GM12874 (cell line): ENCODE data around the gene ABR.

ENCODE experiments used
- TF ChIP-seq, protein P1 (sequence below): IDR thresholded peaks from 2 replicates; pipeline ENCODE4 v1.5.1; 2011; ENCODE audit warnings: low read depth, mild to moderate bottlenecking, control low read depth, low read length, moderate library complexity; ENCODE audit not compliant: insufficient read depth

The ABR gene

DNA sequence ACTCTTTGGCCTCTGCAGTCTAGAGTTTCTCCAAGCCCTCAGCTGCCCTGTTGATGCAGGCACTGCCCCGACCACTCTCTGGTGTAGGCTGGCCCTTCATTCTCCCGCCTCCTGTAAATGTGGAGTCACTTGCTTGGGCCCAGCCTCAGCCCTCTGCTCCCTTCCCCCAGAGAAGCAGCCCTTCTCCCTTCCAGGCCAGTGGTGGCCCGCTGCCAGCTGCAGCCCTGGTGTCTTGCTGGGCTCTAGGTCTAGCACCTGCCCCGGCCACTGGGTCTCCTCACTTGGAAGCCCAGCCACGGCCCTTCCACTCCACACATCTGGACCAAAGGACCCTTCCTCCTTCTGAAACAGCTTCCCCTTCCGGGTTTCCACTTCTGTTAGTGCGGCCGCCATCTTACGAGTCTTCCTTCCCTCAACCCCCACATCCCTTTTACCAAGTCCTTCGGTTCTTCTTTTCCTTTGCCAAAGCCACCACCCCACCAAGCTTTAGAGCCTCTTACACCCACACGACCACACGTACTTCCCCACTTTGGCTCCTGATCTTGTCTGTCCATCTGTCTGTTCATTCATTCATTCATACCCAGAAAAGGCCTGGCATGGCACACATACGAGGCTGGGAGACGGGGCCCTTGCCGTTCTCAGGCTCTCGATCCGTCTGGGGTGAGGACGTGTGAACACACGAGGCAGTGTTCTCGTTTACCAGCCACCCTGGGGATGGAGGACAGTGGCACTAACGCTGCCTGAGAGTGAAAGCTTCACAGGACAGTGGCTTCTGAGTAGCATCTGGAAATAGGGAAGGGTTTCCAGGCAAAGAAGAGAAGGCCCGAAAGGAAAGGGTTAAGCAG, 68.0 kb downstream of the ABR start:
- TF ChIP-seq, protein P1, sequence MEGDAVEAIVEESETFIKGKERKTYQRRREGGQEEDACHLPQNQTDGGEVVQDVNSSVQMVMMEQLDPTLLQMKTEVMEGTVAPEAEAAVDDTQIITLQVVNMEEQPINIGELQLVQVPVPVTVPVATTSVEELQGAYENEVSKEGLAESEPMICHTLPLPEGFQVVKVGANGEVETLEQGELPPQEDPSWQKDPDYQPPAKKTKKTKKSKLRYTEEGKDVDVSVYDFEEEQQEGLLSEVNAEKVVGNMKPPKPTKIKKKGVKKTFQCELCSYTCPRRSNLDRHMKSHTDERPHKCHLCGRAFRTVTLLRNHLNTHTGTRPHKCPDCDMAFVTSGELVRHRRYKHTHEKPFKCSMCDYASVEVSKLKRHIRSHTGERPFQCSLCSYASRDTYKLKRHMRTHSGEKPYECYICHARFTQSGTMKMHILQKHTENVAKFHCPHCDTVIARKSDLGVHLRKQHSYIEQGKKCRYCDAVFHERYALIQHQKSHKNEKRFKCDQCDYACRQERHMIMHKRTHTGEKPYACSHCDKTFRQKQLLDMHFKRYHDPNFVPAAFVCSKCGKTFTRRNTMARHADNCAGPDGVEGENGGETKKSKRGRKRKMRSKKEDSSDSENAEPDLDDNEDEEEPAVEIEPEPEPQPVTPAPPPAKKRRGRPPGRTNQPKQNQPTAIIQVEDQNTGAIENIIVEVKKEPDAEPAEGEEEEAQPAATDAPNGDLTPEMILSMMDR, result no peak

DNA sequence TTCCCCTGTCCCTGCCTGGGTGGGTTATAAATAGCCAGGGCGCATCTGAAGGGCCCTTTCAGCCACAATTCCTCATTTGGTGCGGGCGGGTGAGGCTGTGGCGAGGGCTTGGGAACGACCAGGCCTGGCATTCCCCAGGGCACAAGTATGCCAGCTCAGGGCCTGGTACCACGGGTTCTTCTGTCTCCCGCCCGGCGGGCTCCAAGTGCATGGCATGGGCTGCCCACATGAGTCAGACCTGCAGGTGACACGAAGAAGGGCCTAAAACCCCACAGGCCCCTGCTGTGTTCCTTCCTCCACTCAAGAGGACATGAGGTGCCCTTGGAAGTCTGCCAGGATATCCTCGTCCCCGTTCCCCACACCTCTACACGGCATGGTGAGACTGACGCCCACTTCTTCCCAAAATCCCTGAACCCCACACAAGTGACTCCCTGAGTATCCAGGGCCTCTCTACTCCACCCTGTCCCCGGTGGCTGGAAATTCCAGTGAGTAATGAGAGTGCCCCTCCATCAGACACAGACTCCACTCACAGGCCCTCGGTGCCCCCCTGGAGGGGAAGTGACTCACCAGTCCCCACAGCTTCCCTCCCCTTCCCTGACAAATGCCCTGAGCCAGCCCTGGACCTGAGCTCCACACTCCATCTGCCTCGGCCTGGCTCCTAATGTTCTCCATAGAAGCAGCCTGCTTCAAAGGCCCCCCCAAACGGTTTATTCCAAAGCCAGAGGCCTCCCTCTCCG, 68.8 kb downstream of the ABR start:
- TF ChIP-seq, protein P1, result no peak

DNA sequence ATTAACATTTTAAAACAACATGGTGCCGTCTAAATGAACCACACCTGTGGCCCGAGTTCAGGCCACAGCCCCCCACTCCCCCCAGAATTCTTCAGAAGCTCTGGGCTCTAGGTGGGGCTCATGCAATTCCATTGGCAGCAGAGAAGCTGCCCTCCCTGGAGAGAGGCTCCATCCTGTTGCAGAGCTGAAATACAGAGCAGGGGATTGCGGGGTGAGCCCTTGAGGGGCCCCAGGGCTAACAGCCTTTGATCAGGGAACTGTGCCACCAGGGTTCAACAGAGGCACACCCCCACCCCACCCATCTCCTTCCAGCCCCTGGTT, 69.3 kb downstream of the ABR start:
- TF ChIP-seq, protein P1, result no peak

DNA sequence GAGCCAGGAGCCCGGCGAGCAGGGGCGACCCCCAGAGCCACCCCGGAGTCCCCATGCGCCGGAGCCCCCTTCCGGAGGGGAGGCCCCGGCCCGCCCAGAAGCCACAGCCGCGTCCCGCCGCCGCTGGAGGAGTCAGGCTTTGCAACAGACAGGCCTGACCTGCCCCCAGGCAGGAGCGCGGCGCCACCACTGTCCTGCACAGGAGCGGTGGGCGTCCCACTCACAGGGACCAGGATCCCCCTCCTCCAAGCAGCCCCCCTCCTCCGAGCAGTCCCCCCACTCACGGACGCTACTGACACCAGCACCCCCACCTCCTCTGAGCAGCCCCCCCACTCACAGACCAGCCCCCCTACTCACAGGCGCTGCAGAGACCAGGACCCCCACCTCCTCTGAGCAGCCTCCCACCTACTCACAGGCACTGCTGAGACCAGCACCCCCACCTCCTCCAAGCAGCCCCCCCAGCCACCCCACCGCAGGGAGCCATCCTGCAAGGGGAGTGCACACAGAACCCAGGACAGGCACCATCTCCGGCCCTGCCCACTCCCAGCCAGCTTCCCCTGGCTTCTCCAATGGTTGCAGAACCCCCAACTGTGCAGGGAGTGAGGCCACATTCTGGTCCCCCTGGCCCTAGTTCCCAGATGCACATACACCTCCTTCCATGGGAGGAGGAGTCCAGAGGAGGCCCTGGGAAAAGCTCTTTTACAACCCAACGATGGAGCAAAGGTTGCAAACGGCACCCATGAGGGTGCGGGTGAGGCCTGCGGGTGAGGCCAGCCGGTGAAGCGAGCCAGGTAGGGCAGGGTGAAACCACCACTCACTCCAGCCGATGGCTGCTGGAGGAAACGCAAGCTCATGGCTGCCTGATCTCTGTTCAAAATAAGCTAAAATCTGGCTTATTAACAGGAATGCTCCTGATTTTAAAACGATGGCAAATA, 69.9 kb downstream of the ABR start:
- TF ChIP-seq, protein P1, result no peak

DNA sequence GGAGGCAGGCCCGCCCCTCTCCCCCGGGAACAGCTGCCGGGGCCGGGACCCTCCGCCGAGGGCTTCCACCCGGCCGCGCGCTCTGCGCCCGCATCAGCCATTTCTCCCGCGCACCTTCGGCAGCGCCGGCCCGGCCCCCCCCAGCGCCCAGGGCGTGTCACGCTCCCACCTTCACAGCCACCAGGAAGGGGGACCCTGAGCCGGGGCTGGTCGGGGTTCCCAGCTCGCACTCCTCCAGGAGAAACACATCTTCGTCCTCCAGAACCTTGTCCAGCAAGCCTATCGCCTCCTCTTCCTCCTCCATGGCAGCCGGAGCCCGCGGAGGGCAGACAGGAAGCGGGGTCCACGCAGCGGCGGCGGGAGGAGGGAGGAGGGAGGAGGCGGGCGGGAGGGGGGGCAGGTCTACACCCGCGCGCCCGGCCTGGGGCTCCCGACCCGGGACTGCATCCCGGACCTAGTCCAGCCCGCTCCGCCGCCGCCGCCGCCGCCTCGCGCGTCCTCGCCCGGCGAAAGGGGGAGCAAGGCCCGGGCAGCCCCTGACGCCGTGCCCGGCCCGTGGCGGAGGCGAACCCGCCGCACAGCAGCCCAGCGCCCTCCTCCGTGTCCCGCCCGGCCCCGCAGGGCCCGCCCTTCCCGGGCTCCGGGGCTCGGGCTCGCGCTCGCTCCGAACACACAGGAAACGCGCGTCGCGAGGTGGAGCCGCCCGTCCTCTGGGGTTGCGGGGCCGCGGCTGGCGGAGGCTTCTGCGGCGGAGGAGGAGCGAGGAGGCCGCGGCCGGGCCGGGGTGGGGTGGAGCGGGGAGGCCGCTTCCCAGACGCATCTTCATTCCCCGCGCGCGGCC, 70.8 kb downstream of the ABR start:
- TF ChIP-seq, protein P1, result no peak

DNA sequence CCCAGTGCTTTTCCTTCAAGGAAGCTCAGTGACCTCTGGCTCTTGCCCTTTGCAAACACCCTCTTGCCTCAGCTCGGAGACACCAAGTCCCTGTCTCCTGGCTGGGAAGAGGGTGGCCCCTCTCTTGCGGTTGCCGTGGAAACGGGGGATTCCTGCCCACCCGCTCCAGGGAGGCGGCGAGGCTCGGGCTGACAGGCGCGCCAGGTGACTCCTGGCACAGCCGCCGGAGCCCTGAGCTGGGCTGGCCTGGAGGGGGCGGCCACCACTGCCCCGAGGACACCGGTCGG, 71.4 kb downstream of the ABR start:
- TF ChIP-seq, protein P1, result no peak
